Stimulated activated CD4-positive, alpha-beta T cell treated with anti-CD3 and anti-CD28 coated beads, Interleukin-12 subunit alpha, Interleukin-12 subunit beta, amount 100 ng/mL, for 4 hours (primary cell): Measurements from ENCODE around the gene PKNOX2.

Experiments used
- DNase-seq: peaks from one replicate; pipeline ENCODE4 v3.0.0-alpha.2; 2020

PKNOX2 gene

GRCh38 chr11:125239585-125240560 lies 75.3 kb downstream of the PKNOX2 start:
- no peak for DNase-seq

- DNase-seq = no peak
These were observed 76.6 kb downstream of the PKNOX2 start for GRCh38 chr11:125241104-125241503.

GRCh38 chr11:125242141-125242775 lies 77.7 kb downstream of the PKNOX2 start:
- DNase-seq = no peak

DNA sequence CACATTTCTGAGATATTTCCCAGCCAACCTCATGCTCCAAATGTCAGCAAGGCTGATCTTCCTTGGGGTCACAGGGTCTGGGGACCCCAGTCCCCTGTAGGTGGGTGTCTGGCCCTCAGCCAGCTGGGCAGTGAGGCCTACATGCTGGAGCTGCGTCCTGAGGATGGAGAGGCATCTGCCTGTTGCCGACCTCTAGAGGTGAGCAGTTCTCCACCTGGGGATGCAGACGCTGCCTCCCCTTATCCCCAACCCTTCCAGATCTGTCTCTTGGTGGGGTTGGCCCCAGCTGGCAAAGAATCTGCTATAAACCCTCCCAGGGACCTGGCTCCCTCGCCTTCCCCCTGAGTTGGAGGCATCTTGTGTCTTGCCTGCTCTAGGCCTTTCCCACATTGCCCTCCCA lies 79.6 kb downstream of the PKNOX2 start:
- no peak for DNase-seq

DNA sequence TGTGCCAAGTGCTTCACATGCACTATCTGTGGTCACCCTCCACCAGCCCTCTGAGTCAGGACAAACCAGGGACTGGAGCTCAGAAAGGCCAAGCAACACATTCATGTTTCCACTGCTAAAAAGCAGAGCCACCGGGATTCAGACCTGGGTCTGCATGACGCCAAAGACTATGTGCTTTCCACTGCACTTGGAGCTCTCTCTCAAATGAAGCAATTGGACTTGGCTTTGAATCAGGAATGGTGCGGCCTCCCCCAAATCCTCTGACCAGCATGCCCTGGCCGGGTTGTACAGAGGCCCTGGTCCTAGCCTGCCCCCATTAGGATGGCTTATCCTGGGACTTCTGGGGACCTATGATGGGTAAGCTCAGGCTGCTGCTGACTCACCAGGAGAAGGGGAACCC lies 80.7 kb downstream of the PKNOX2 start:
- DNase-seq = no peak

GRCh38 chr11:125247431-125247830 lies 82.9 kb downstream of the PKNOX2 start:
- no peak for DNase-seq

DNA sequence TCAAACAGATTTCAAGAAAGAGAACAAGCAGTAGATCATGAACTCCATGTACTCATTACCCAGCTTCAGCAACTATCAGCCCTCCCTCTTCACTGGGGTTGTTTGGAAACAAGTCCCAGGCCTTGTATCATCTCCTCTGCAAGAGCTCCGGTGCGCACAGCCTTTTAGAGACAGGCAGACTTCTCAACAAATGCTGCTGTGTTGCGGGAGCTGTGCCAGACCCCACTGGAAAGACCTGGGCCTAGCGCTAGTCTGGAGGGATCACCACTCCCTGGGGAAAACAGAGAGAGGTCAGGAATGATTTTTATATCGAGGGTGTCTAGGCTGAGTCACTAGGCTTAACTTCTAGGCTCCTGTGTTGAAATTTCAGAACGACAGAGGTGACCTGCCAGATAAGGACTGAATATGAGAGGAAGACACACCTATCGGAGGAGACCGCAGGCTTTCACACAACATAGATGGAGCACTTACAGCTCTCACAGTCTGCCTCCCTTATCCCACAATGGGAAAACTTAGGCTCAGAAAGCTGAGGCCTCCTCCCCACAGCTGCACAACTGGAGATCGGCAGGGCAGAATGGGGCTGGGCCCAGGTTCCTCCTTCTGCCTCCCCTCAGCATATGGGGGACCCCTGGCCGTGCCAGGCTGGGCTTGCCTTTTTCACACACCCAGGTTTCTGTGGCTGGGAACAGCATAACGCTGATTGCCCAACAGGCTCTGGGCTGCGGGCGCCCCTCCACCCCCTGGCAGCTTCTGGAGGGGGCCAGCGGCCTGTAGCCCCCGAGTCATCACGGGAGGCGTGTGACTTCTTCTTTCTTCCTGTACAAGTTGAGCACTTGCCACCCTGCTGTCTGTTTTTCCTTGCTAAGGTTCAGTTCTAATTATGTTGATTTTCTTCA lies 86.0 kb downstream of the PKNOX2 start:
- DNase-seq = no peak

DNA sequence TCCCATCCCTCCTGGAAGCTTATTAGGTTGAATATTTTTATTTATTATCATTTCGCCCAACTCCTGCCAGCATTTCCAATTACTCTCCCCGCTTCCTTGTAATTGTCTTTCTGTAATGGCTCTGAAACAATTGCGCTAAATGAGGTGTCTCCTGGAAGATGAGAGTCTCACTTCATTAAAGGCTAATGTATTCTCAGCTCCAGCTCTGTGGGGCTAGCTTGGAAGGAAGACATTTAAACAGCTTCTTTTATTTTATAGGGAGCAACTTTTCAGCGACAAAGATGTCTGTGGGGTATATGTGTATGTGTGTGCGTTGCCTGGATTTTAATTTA lies 86.6 kb downstream of the PKNOX2 start:
- DNase-seq = no peak

GRCh38 chr11:125251956-125252355 lies 87.4 kb downstream of the PKNOX2 start:
- no peak for DNase-seq

DNA sequence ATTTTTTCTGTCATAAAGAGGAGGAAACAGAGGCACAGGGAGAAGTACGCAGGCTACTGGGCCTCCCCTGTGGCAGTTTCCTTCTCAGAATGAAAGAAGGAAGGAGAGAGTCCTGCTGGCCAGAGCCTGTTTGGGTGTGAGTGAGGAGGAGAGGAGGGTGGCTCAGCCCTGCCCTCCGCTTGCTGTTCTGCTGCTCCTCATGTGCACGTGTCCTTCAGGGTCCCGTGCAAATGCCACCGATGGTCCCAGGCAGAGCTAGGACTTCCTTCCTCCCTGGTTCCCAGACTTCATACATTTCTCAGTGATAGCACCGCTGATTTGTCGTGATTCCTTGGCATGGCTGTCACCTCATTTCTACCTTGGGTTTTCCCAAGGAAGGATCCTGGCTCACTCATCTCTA lies 88.7 kb downstream of the PKNOX2 start:
- no peak for DNase-seq

DNA sequence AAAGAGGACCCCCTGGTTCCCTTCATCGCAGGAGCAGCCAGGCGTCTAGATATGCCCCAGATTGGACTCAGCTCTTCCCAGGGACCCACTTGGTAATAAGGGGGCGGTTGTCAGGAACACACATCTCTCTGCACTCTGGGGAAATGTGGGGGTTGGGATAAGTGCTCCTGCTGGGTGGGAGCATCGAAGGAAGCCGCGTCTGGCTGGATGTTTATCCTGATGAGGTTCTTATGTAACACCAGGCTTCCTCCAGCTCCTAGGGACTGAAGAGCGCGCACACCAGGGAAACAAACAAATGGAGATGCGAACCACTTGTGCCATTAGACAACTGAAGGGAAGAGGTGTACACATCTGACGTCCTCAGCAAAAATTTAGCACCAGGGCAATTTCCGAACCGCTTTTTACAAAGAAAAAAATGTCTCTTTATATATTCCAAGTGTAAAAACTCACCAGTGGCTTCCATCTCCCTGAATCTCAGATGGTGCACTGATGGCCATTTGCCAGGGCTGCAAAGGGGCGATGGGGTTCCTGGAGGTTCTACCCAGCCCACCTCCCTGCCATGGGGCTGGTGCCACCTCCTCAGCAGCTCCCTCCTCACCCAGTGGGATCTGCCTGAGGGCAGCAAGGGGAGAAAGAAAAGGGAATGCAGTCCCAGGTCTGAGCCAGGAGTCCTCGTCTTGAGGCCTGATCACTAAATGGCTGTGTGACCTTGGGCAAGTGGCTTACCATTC lies 89.4 kb downstream of the PKNOX2 start:
- DNase-seq = no peak

GRCh38 chr11:125256541-125257189 lies 92.1 kb downstream of the PKNOX2 start:
- no peak for DNase-seq

DNA sequence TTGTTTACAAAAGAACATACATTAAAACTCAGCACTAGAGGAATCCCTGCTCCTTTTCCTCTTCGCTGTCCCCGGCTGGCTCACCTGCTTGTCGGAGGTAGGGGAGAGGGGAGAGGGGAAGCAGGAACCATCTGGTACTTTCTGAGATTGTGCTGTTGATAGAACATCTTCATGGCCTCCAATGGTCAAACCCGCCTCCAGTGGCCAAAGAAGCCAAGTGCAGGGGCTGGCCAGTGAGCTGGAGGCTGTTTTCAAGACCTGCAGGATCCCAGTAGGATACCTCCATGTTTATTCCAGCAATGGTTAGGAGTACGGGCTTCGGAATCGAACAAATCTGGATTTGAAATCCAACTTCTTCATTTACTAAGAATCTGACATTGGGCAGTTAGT lies 92.6 kb downstream of the PKNOX2 start:
- no peak for DNase-seq

GRCh38 chr11:125257751-125258150 lies 93.2 kb downstream of the PKNOX2 start:
- DNase-seq = no peak

GRCh38 chr11:125258291-125259032 lies 93.9 kb downstream of the PKNOX2 start:
- no peak for DNase-seq

DNA sequence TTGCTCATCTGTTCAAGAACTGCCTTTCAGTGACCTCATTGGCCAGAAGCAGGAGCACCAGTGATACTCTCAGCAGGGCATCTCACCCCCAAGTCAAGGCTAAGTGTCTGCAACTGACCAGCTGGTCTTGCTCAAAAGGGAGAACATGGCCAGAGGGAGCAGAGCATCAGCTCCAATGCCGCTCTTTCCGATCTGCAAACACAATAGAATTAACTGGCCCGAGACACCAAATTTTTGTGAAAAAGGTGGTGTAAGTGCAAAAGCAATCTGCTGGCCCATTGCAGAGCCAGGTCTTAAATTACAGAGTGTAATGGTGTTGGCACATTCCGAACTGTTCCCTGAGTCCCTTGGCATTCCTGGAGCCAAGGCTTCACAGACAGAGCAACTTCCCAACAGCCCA lies 97.0 kb downstream of the PKNOX2 start:
- no peak for DNase-seq

- DNase-seq = no peak
These were observed 97.8 kb downstream of the PKNOX2 start for GRCh38 chr11:125262194-125262829.

GRCh38 chr11:125262830-125263218 lies 98.3 kb downstream of the PKNOX2 start:
- DNase-seq = no peak

DNA sequence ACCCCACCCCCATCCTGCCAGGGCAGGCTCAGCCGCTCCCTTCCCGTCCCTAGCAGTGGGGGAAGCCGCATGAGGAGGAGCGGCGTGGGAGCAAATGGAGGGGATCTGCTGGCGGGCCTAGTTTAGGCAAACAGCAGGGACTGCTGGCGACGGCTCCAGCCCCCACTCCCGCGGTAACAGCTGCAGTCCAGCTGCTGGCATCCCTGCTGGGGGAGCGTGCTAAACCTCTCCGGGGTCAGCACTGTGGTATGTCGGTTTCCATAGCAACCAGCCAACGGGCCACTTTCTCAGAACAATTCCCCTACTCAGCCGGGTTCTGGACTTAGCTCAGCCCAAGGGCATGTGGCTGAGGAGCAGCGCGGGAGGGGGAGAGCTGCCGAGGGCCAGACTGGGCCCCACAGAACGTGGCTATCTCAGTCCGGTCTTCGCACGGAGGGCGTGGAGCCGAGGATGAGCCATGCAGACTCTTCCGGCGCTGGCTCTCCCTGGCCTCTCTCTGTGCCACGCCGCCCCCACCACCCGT lies 98.8 kb downstream of the PKNOX2 start:
- no peak for DNase-seq
